Fibroblast of villous mesenchyme (primary cell): ENCODE data around the gene FOLR1. TPM values are rescaled to one million over a fixed set of nuclear protein-coding genes. Genes with fewer than 3 reads are reported as not detected.

Source experiments
- DNase-seq: peaks from one replicate; pipeline ENCODE4 v3.0.0-alpha.2; 2010; ENCODE audit warnings: low read depth
- H3K4me3 ChIP-seq: 2 replicates; pipeline ENCODE4 v1.5.1; 2011; ENCODE audit warnings: low read depth, mild to moderate bottlenecking, low read length
- CTCF ChIP-seq: IDR thresholded peaks from 2 replicates; pipeline ENCODE4 v1.5.1; 2012; ENCODE audit warnings: low read depth, mild to moderate bottlenecking, low read length; ENCODE audit not compliant: insufficient read depth
- total RNA-seq: library from RNA; depleted of rRNA; stranded (reverse); fragments of >200 nt; gene quantifications from 2 replicates; pipeline ENCODE4 v1.2.3, GENCODE V29; 2012

The FOLR1 gene
- total RNA-seq, 1 donor: not detected

GRCh38 chr11:72221386-72222075 is 29.6 kb downstream of the FOLR1 start:
- no peak for TF ChIP-seq CTCF
- DNase-seq: no peak
- no peak overlapping the region for H3K4me3 ChIP-seq

GRCh38 chr11:72222106-72222891 is 30.4 kb downstream of the FOLR1 start:
- TF ChIP-seq CTCF: no peak

GRCh38 chr11:72222907-72223614 is 31.1 kb downstream of the FOLR1 start:
- peak; percentile 35 for TF ChIP-seq CTCF
- DNase-seq: peak; percentile 96

More at GRCh38 chr11:72222106-72222891, 30.4 kb downstream of the FOLR1 start:
- DNase-seq: no peak
- H3K4me3 ChIP-seq: peak overlapping the region; percentile 98

GRCh38 chr11:72223615-72224563 is 31.9 kb downstream of the FOLR1 start:
- peak overlapping the region; percentile 98 for H3K4me3 ChIP-seq
- DNase-seq: peak; percentile 79
- no peak for TF ChIP-seq CTCF

More at GRCh38 chr11:72222907-72223614, 31.1 kb downstream of the FOLR1 start:
- H3K4me3 ChIP-seq: peak overlapping the region; percentile 98

GRCh38 chr11:72224564-72225410 is 32.8 kb downstream of the FOLR1 start, which contains the start of gene INPPL1:
Gene INPPL1, plus strand, starts transcription at chr11:72224767. Its CDS starts 218 bp downstream, at chr11:72224985.
- peak; percentile 45 for DNase-seq
- no peak for TF ChIP-seq CTCF
- peak within 1 kb of the TSS; percentile 98 for H3K4me3 ChIP-seq
